ENCODE results near the gene PLCB3.

PLCB3 gene

GRCh38 chr11:64306876-64307622 lies 55.7 kb downstream of the PLCB3 start:
- TF ChIP-seq CTCF (IDR thresholded peaks at IDR 0.05): no peak

- no peak for TF ChIP-seq CTCF (IDR thresholded peaks at IDR 0.05)
Observed at GRCh38 chr11:64312947-64313346, 61.6 kb downstream of the PLCB3 start.

GRCh38 chr11:64313491-64314145 lies 62.3 kb downstream of the PLCB3 start:
- no peak for TF ChIP-seq CTCF (IDR thresholded peaks at IDR 0.05)

- TF ChIP-seq CTCF (IDR thresholded peaks at IDR 0.05): no peak
Observed at GRCh38 chr11:64314146-64314804, 62.9 kb downstream of the PLCB3 start.

DNA sequence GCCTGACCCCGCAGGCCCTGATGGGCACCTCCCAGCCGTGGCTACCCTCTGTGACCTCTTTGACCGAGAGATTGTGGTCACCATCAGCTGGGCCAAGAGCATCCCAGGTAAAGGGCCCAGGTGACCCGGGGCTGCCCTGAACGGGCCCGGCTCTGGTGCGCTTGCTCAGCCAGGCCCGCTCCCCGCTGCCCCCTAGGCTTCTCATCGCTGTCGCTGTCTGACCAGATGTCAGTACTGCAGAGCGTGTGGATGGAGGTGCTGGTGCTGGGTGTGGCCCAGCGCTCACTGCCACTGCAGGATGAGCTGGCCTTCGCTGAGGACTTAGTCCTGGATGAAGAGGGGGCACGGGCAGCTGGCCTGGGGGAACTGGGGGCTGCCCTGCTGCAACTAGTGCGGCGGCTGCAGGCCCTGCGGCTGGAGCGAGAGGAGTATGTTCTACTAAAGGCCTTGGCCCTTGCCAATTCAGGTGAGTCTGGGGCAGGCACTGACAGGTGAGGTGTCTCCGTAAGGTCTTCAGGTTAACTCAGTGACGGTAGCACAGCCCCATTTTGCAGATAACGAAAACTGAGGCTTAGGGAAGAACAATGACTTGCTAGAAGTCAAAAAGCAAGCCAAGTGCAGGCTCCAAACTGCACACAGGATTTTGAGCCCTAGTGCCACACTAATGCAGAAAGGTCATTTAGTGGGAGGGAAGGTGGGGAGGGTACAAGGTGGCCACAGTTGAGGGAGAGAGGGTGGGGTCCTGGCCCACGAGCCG lies 63.7 kb downstream of the PLCB3 start:
- TF ChIP-seq CTCF (IDR thresholded peaks at IDR 0.05): no peak

- peak; percentile 28; the same call in 1 of the 2 replicates for TF ChIP-seq CTCF (IDR thresholded peaks at IDR 0.05)
Observed at GRCh38 chr11:64316672-64317324, 65.5 kb downstream of the PLCB3 start.
